Hippocampal formation (tissue), 2 donors: ENCODE results near the gene PBLD.

Source experiments
- DNase-seq, 2 donors: peaks; one replicate each; lab custom pipeline; 2025; lab: John Stamatoyannopoulos, UW

PBLD gene

GRCh38 chr10:68235111-68235510, 97.6 kb downstream of the PBLD start:
- DNase-seq = no peak

DNA sequence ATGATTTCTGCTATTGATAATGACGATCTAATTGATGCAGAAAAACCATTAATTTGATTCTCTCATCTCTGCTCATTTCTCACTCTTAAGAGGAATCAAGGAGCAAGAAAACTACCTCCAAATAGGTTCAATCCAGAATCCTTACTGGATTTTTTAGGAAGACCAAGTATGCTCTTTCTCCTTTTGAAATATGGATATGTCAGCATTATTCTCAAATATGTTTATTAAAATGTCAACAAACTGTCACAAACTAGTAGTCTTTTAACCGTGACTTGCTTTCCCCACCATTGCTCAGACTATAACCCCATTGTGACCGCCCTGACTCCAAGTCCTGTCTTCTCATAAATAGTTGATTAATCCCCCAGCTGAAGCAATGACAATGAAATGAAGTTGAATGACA, 99.7 kb downstream of the PBLD start:
- DNase-seq = no peak
